Middle frontal gyrus (tissue), 1 donor: ENCODE measurements around the gene IWS1.
"Not testable (repeated sequence)": the region's sequence is repeated elsewhere in the genome, so short reads cannot be mapped to it uniquely, and the experiment has no call there.

Source experiments
- DNase-seq: peaks from one replicate; pipeline ENCODE4 v3.0.0-alpha.2; 2015; ENCODE audit warnings: low spot score; ENCODE audit errors: extremely low spot score

The IWS1 gene

GRCh38 chr2:127462461-127462860 is 63.8 kb downstream of the IWS1 start:
- no peak for DNase-seq

DNA sequence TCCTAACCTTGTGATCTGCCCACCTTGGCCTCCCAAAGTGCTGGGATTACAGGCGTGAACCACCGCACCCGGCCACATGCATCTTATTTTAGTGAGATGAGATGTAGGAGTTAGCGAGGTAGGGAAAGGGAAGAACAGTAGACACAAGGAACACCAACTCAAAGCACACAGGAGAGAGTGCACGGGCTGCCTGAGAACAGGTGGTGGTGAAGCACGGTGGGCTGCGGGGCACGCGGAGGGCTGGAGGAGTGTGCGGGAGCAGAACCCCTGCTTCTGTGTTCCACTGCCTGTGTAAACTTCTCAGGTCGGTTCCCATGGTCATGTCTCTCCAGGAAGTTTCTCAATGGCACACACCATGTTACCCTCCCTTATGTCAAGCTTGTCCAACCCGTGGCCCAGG is 69.3 kb downstream of the IWS1 start:
- DNase-seq = no peak

DNA sequence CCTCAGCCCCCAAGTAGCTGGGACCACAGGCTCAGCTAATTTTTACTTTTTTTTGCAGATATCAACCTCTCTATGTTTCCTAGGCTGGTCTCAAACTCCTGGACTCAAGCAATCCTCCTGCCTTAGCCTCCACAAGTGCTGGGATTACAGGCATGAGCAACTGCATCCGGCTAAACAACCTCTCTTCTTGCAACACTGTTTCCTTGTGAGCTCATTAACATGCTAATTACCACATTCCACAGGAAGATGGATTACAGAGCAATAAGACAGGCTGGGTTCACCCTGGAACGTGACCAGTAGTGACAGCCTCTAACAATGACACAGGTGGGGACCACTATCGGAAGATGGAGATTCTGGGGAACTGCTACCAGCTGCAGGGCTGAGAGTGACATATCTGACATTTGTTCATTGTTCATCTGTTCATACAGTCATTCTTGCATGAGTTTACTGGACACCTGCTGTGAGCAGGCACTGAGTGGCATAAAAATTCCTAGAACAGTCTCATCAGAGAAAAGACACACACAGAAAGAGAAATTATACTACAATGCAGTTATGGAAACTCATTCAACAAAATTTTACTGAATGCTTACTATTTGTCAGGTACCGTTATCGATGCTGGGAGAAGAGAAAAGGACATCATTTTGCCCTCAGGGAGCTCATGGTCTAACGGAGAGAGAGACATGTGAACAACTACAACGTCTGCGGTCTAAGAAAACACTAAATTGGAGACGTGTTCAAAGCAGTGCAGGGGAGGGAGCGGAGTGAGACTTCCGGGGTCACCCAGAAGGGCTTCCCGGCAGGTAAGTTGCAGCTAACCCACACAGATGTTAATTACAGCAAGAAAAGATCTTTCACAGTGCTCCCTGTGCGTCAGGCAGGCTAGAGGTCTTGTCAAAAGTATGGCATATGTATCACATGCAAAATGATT is 70.5 kb downstream of the IWS1 start:
- DNase-seq = no peak

DNA sequence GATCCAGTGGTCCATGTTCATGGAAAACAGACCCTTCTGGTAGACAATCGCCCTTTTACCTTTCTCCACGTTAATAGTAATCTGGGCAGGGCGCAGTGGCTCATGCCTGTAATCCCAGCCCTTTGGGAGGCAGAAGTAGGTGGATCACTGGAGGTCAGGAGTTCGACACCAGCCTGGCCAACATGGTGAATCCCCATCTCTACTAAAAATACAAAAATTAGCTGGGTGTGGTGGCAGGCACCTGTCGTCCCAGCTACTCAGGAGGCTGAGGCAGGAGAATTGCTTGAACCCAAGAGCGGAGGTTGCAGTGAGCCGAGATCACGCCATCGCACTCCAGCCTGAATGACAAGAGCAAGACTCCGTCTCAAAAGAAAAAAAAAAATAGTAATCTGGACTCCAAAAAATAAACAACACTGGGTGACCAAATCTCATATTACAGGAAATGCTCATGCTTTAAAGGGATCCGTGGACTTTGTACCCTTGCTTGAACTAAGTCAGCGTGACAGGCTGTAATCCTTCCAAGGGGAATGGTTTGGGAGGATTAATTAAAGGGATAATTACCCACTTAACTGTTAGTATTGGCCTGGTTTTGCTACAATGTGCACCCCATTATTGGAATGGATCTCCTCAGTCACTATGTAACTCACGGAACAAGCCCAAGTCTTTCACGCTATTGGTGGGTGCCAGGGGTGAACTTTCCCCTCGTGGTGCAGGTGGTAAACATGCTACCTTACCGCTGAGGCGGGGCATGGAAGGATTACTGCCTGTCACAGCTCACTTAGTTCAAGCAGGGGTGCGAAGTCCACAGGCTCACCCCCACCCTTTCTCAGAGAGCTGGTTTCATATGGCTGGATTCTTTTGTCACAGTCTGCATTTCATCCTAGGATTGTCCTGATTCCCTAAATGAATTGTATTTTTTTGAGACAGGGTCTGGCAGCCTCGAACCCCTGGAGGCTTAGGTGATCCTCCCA is 71.4 kb downstream of the IWS1 start:
- DNase-seq = no peak

GRCh38 chr2:127453392-127454171 is 72.7 kb downstream of the IWS1 start:
- no peak for DNase-seq

GRCh38 chr2:127453013-127453391 is 73.3 kb downstream of the IWS1 start:
- no peak for DNase-seq

- DNase-seq = not testable (repeated sequence)
These were observed 73.9 kb downstream of the IWS1 start for GRCh38 chr2:127452423-127452822.

- DNase-seq = no peak
These were observed 74.3 kb downstream of the IWS1 start for GRCh38 chr2:127451981-127452380.

DNA sequence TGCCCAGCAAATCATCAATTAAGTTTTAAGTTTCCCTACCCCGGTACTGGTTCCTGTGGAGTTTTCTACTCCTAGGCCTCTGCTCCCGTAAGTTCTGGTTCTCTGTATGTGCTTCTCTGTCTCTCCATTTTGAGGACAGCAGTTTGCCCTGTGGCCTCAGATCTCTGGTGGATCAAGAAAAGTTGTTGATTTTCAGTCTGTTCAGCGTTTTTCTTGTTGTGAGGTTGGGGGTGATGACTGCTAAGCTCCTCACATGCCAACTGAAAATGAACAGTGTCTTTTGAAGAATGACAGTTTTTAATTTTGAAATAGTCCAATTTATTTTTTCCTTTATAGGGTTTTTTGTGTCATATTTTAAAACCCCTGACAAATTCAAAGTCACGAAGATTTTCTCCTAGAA is 76.4 kb downstream of the IWS1 start:
- no peak for DNase-seq

DNA sequence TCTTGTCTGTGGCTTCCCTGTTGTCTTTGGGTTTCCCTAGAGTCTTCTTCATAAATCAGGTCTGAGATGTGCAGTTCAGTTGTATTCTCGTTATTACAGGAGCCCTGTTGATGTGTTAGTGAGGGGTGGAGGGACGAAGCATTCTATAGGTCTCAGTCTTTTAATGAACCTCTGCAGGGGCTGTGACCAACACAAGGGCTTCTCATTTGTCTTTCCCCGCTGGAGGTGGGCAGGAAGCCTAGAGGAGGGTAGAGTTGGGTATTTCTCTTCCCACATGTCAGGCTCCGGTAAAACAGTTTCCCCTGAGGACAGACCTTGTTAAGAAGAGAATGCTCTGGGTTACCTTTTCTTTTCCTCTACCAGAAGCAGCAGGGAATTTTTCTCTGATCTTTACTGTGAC is 76.9 kb downstream of the IWS1 start:
- DNase-seq = no peak

DNA sequence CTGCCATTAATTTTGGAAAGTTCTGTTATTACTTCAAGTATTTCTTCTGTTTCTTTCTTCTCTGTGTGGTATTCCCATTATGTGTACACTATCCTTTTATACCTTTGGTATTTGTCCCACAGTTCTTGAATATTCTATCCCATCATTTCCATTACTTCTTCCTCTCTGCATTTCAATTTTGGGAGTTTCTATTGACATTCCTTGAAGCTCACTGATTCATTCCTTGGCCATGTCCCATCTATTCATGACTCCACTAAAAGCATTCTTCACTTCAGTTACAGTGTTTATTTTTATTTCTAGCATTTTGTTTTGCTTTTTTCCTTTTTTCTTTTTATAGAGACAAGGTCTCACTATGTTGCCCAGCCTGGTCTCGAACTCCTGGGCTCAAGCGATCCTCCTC is 77.8 kb downstream of the IWS1 start:
- DNase-seq = no peak

DNA sequence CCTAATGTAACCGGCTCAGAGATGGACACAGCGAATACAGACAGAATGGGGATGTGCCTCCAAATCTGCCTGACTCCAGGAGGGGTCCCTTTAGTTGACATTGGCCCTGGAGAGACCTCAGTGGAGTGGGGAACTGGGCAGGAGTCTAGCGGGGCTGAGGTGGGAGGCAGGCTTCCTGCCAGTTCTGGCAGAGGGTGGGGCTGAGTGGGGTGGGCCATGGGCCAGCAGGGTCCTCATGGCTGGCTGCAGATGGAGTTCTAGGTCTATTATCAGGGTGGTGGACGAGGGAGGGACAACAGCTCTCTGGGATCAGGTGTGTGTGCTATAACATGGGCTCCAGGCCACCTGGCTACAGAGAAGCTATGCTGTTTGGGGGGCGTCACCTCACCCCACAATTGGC is 86.9 kb downstream of the IWS1 start:
- no peak for DNase-seq

GRCh38 chr2:127437781-127438726 is 88.2 kb downstream of the IWS1 start:
- DNase-seq = no peak

- DNase-seq = no peak
These were observed 89.2 kb downstream of the IWS1 start for GRCh38 chr2:127437056-127437455.

GRCh38 chr2:127434515-127434914 is 91.8 kb downstream of the IWS1 start:
- no peak for DNase-seq

- DNase-seq = no peak
These were observed 94.8 kb downstream of the IWS1 start for GRCh38 chr2:127431408-127432023.
